ENCODE measurements around the gene FAM50B.

- TF ChIP-seq FOXA1 (IDR thresholded peaks at IDR 0.05) (no peak), CTCF (IDR thresholded peaks at IDR 0.05; ENCODE audit: low read depth, low read length, missing input control) (no peak), RAD21 (IDR thresholded peaks at IDR 0.05) (no peak), YY1 (IDR thresholded peaks at IDR 0.05) (no peak)
- TF ChIP-seq, protein P1, sequence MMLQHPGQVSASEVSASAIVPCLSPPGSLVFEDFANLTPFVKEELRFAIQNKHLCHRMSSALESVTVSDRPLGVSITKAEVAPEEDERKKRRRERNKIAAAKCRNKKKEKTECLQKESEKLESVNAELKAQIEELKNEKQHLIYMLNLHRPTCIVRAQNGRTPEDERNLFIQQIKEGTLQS (IDR thresholded peaks at IDR 0.05), result no peak
These were observed 41.0 kb upstream of the FAM50B start for GRCh38 chr6:3808199-3808598.
